ENCODE results near the gene C5orf22.

Gene C5orf22

GRCh38 chr5:31587546-31587945 lies 55.4 kb downstream of the C5orf22 start:
- Histone ChIP-seq H3K27ac (ENCODE audit: low read length) (no peak overlapping the region), H3K9me2 (replicated peaks; ENCODE audit: insufficient read depth, low read length) (no peaks in the 10 kb centered on the region), H3K4me3 (ENCODE audit: low read length) (no peak overlapping the region), H3K27me3 (replicated peaks; ENCODE audit: insufficient read depth, low read length) (no peaks in the 10 kb centered on the region), H4K20me1 (ENCODE audit: insufficient read depth, low read length) (no peaks in the 10 kb centered on the region), H3F3A (ENCODE audit: insufficient read depth, low read length) (no peaks in the 10 kb centered on the region), H3K36me3 (replicated peaks; ENCODE audit: insufficient read depth, low read length) (no peaks in the 10 kb centered on the region), H3K79me2 (ENCODE audit: low read length) (no peaks in the 10 kb centered on the region), H3K4me2 (ENCODE audit: low read depth, low read length) (no peak overlapping the region), H3K4me1 (ENCODE audit: low read length) (no peaks in the 10 kb centered on the region), H2AFZ (ENCODE audit: low read length) (no peak overlapping the region), H3K9ac (ENCODE audit: low read length) (no peak overlapping the region), H3K9me3 (replicated peaks; ENCODE audit: insufficient read depth, low read length) (no peaks in the 10 kb centered on the region)
- no peak for DNase-seq
- TF ChIP-seq EZH2 (optimal IDR thresholded peaks at IDR 0.05; ENCODE audit: low read depth, low read length) (no peak), EZH2phosphoT487 (IDR thresholded peaks at IDR 0.05; ENCODE audit: low read length) (no peak), CTCF (IDR thresholded peaks at IDR 0.05; ENCODE audit: low read length) (no peak)

GRCh38 chr5:31593665-31594064 lies 61.6 kb downstream of the C5orf22 start:
- H3K4me2 ChIP-seq (ENCODE audit: low read depth, low read length) = no peak overlapping the region
- no peaks in the 10 kb centered on the region for H3K36me3 ChIP-seq (replicated peaks; ENCODE audit: insufficient read depth, low read length)
- no peaks in the 10 kb centered on the region for H3K4me1 ChIP-seq (ENCODE audit: low read length)
- no peaks in the 10 kb centered on the region for H4K20me1 ChIP-seq (ENCODE audit: insufficient read depth, low read length)
- H3K9me3 ChIP-seq (replicated peaks; ENCODE audit: insufficient read depth, low read length) = no peaks in the 10 kb centered on the region
- no peaks in the 10 kb centered on the region for H3K27me3 ChIP-seq (replicated peaks; ENCODE audit: insufficient read depth, low read length)
- no peaks in the 10 kb centered on the region for H3K9me2 ChIP-seq (replicated peaks; ENCODE audit: insufficient read depth, low read length)
- no peak for DNase-seq
- H3K27ac ChIP-seq (ENCODE audit: low read length) = no peak overlapping the region
- H3K9ac ChIP-seq (ENCODE audit: low read length) = no peak overlapping the region
- no peak overlapping the region for H3K4me3 ChIP-seq (ENCODE audit: low read length)
- no peak overlapping the region for H2AFZ ChIP-seq (ENCODE audit: low read length)
- H3F3A ChIP-seq (ENCODE audit: insufficient read depth, low read length) = no peaks in the 10 kb centered on the region
- TF ChIP-seq EZH2 (optimal IDR thresholded peaks at IDR 0.05; ENCODE audit: low read depth, low read length) (no peak), CTCF (IDR thresholded peaks at IDR 0.05; ENCODE audit: low read length) (no peak), EZH2phosphoT487 (IDR thresholded peaks at IDR 0.05; ENCODE audit: low read length) (no peak)
- no peaks in the 10 kb centered on the region for H3K79me2 ChIP-seq (ENCODE audit: low read length)

GRCh38 chr5:31596354-31596753 lies 64.3 kb downstream of the C5orf22 start:
- Histone ChIP-seq H4K20me1 (ENCODE audit: insufficient read depth, low read length) (no peaks in the 10 kb centered on the region), H3K9me2 (replicated peaks; ENCODE audit: insufficient read depth, low read length) (no peaks in the 10 kb centered on the region), H3K27me3 (replicated peaks; ENCODE audit: insufficient read depth, low read length) (no peaks in the 10 kb centered on the region), H3F3A (ENCODE audit: insufficient read depth, low read length) (no peaks in the 10 kb centered on the region), H3K4me1 (ENCODE audit: low read length) (no peaks in the 10 kb centered on the region), H3K36me3 (replicated peaks; ENCODE audit: insufficient read depth, low read length) (no peaks in the 10 kb centered on the region), H3K9ac (ENCODE audit: low read length) (no peak overlapping the region), H3K9me3 (replicated peaks; ENCODE audit: insufficient read depth, low read length) (no peaks in the 10 kb centered on the region), H2AFZ (ENCODE audit: low read length) (no peak overlapping the region), H3K4me2 (ENCODE audit: low read depth, low read length) (no peak overlapping the region), H3K4me3 (ENCODE audit: low read length) (no peak overlapping the region), H3K27ac (ENCODE audit: low read length) (no peak overlapping the region), H3K79me2 (ENCODE audit: low read length) (no peaks in the 10 kb centered on the region)
- DNase-seq = no peak
- TF ChIP-seq EZH2 (optimal IDR thresholded peaks at IDR 0.05; ENCODE audit: low read depth, low read length) = no peak
- TF ChIP-seq EZH2phosphoT487 (IDR thresholded peaks at IDR 0.05; ENCODE audit: low read length) = no peak
- no peak for TF ChIP-seq CTCF (IDR thresholded peaks at IDR 0.05; ENCODE audit: low read length)
